ENCODE results near the gene ZNF592.

- TF ChIP-seq, protein P1, sequence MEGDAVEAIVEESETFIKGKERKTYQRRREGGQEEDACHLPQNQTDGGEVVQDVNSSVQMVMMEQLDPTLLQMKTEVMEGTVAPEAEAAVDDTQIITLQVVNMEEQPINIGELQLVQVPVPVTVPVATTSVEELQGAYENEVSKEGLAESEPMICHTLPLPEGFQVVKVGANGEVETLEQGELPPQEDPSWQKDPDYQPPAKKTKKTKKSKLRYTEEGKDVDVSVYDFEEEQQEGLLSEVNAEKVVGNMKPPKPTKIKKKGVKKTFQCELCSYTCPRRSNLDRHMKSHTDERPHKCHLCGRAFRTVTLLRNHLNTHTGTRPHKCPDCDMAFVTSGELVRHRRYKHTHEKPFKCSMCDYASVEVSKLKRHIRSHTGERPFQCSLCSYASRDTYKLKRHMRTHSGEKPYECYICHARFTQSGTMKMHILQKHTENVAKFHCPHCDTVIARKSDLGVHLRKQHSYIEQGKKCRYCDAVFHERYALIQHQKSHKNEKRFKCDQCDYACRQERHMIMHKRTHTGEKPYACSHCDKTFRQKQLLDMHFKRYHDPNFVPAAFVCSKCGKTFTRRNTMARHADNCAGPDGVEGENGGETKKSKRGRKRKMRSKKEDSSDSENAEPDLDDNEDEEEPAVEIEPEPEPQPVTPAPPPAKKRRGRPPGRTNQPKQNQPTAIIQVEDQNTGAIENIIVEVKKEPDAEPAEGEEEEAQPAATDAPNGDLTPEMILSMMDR (IDR thresholded peaks at IDR 0.05; ENCODE audit: low read length) = no peak
- no peak for TF ChIP-seq EZH2 (IDR thresholded peaks at IDR 0.05; ENCODE audit: borderline replicate concordance, low read length)
These were observed 64.5 kb downstream of the ZNF592 start for GRCh38 chr15:84812842-84813241.

All from OCI-LY1 (cell line).